ENCODE results near the gene LCN6. TPM values are rescaled to one million over a fixed set of nuclear protein-coding genes. Genes with fewer than 3 reads are reported as not detected.

Gene LCN6
- total and polyA plus RNA-seq, 2 of the 13 experiments (the other 11 are each of a cell fraction or from before 2014, with no cell fraction given) = not detected

GRCh38 chr9:136722969-136723356, 25.4 kb downstream of the LCN6 start:
- H3K4me1 ChIP-seq (ENCODE audit: insufficient read depth, low read length) = peaks cover 31% of the 10 kb centered on the region
- 100% methylated on average over 2 of the region's 24 CpGs for WGBS (ENCODE audit: low lambda C conversion rate)
- H3K36me3 ChIP-seq (replicated peaks in 1 of 2; ENCODE audit: control insufficient read depth in 1 of 2, insufficient read depth in 2 of 2, low read length in 2 of 2) = peaks cover 11 to 20% of the 10 kb centered on the region in 2 experiments; a peak in 4 of 5 replicates
- H4K20me1 ChIP-seq (ENCODE audit: insufficient read depth, low read length) = peaks cover 52% of the 10 kb centered on the region
- ATAC-seq = no peak
- in situ Hi-C loops (cut with HindIII; ENCODE audit: extremely low pct_ligation_motif_present, low pct_unique_long_range_greater_than_20kb) (no loop called here), intact Hi-C loops (cut with micrococcal nuclease; ENCODE audit: unreplicated experiment) (no loop called here)
- ChIA-PET CTCF (ENCODE audit: low intra/inter-chr PET ratio, low total read pairs) (no interaction called here), POLR2A (no interaction called here)
- no peak overlapping the region for H3K4me2 ChIP-seq (ENCODE audit: low read depth, low read length)
- no peaks in the 10 kb centered on the region for H3K9me3 ChIP-seq (ENCODE audit: low read length)
- FAIRE-seq = no peak
- H2AFZ ChIP-seq (ENCODE audit: low read length) = no peak overlapping the region
- H3K79me2 ChIP-seq (ENCODE audit: insufficient read depth, low read length) = peaks cover 24% of the 10 kb centered on the region
- TF ChIP-seq ZBTB33 (CRISPR knock-in tag; IDR thresholded peaks at IDR 0.05) = peak; percentile 88
- TF ChIP-seq ETV5 (CRISPR knock-in tag; IDR thresholded peaks at IDR 0.05; ENCODE audit: borderline replicate concordance) = 0 out of 2 replicates have a peak, but pooled peaks have one; percentile 3
- TF ChIP-seq ZHX1 (CRISPR knock-in tag; IDR thresholded peaks at IDR 0.05; ENCODE audit: low read depth) = peak; percentile 64; the same call in 1 of the 2 replicates
- peak; percentile 62 for TF ChIP-seq ZBTB38 (CRISPR knock-in tag; IDR thresholded peaks at IDR 0.05)
- TF ChIP-seq ZNF878 (CRISPR knock-in tag; IDR thresholded peaks at IDR 0.05) = no peak
- no peak for TF ChIP-seq DMAP1 (CRISPR knock-in tag; IDR thresholded peaks at IDR 0.05)
- TF ChIP-seq NFAT5 (CRISPR knock-in tag; IDR thresholded peaks at IDR 0.05) = no peak
- TF ChIP-seq SATB2 (CRISPR knock-in tag; IDR thresholded peaks at IDR 0.05) = no peak
- 0 out of 2 replicates have a peak, but pooled peaks have one; percentile 26 for TF ChIP-seq POLR2G (IDR thresholded peaks at IDR 0.05; ENCODE audit: low read depth, low read length)
- DNase-seq (ENCODE audit: low spot score) = no peak
- H3K9ac ChIP-seq (ENCODE audit: insufficient read depth, low read depth, low read length) = no peak overlapping the region
- H3K4me3 ChIP-seq (replicated peaks in 1 of 3; ENCODE audit: insufficient read depth in 1 of 3, low read depth in 2 of 3, low read length in 3 of 3) = no peak overlapping the region
- no peaks in the 10 kb centered on the region; a peak in 1 of 5 replicates for H3K27me3 ChIP-seq (ENCODE audit: control insufficient read depth in 1 of 2, insufficient read depth in 2 of 2, low read length in 2 of 2)
- H3K27ac ChIP-seq (ENCODE audit: extremely low read length, insufficient read depth, low read length) = no peak overlapping the region
- no TSS peak for BruUV-seq (replicated peaks)
